ENCODE data around the gene TMIGD3.

TMIGD3 gene

DNA sequence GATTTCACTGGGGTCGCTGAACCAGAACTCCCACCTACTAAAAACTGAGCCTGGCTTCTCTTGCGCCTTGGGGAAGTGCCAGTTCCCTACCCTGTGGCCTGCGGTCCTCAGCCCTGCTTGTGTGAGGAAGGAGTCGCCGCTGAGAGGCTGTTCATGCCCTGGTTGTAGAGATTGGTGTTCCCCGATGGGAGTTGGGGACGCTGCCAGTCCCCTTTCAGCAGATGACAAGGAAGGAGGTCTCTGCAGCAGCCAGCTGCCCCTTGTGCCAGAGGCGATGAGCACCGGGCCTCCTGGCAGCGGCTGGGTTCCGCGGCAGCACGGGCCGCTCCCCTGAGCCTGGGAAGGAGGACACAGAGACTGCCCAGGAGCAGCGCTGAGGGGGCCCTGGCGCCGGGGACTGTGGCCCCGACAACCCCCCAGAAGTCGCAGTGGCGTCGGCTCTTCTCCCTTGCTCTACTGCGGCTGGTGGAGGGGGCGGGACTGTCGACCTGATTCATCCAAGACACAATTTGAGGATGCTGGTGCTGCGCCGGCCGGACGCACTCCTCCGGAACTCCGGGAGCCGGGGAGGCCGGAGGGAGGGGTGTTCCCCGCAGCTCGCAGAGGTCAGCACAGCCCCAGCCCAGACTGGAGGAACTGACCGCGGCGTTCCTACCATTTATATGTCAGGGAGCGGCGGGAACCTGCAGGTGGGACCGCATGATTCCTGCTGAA, 12.0 kb upstream of the TMIGD3 start:
- Mint-ChIP-seq H3K4me3 (peak overlapping the region; percentile 55), H3K4me1 (ENCODE audit: low read depth) (peaks cover 43% of the 10 kb centered on the region), H3K27ac (peak overlapping the region; percentile 49), H3K36me3 (ENCODE audit: low read depth) (no peaks in the 10 kb centered on the region), H3K27me3 (ENCODE audit: low read depth) (no peaks in the 10 kb centered on the region), H3K9me3 (no peaks in the 10 kb centered on the region)
- DNase-seq (ENCODE audit: low spot score), result no peak

DNA sequence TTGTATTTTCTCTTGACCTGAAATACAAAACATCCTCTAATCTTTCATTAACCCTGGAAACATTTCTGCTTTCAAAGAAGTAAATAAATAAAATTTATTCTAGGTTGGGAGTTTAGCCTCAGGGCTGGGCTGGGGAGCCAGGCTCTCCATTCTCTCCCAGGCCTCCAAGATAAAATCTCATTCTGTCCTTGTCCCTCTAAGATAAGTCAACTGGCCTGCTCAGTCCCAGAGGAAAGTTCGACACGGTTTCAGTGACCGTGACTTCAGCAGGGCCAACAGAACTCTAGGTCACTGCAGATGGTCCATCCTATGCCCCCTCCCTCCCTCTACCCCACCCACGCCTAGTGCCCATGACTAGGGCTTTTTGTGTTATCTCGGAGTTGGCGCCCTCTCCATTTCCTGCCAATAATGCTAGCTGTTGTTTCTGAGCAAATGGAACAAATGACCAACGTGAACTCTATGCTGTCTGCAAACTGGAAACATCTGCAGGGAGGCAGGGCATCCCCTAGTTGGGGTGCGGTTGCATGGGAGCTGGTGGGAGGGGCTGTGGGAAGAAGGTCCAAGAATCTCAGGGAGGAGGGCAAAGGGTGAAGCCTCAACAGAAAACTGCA, 10.1 kb upstream of the TMIGD3 start:
- no peaks in the 10 kb centered on the region for H3K36me3 Mint-ChIP-seq (ENCODE audit: low read depth)
- H3K27ac Mint-ChIP-seq, result peak overlapping the region; percentile 66
- H3K4me1 Mint-ChIP-seq (ENCODE audit: low read depth), result peaks cover 43% of the 10 kb centered on the region
- no peak for DNase-seq (ENCODE audit: low spot score)
- H3K9me3 Mint-ChIP-seq, result no peaks in the 10 kb centered on the region
- no peaks in the 10 kb centered on the region for H3K27me3 Mint-ChIP-seq (ENCODE audit: low read depth)
- H3K4me3 Mint-ChIP-seq, result no peak overlapping the region

DNA sequence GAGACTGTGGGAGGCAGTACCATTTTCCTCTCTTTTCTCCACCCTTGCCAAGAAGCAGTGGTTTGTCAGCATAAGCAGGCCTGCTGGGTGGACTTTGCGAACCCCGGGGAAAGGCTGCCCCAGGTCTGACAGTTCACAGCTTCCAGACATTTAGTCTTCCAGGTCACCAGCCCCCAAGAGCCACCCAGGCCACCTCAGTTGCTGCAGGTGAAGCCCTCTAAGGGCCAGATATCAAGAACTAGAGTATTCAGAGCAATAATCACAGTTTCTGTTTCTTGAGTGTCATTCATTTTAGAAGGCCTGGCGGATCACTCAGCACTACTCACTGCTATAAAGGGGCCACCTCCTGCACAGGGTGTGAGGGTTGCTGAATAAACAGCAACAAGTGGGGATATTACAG, 9.5 kb upstream of the TMIGD3 start:
- Mint-ChIP-seq H3K4me1 (ENCODE audit: low read depth) (peaks cover 42% of the 10 kb centered on the region), H3K4me3 (no peak overlapping the region), H3K27ac (no peak overlapping the region), H3K9me3 (no peaks in the 10 kb centered on the region), H3K27me3 (ENCODE audit: low read depth) (no peaks in the 10 kb centered on the region), H3K36me3 (ENCODE audit: low read depth) (no peaks in the 10 kb centered on the region)
- DNase-seq (ENCODE audit: low spot score), result no peak

DNA sequence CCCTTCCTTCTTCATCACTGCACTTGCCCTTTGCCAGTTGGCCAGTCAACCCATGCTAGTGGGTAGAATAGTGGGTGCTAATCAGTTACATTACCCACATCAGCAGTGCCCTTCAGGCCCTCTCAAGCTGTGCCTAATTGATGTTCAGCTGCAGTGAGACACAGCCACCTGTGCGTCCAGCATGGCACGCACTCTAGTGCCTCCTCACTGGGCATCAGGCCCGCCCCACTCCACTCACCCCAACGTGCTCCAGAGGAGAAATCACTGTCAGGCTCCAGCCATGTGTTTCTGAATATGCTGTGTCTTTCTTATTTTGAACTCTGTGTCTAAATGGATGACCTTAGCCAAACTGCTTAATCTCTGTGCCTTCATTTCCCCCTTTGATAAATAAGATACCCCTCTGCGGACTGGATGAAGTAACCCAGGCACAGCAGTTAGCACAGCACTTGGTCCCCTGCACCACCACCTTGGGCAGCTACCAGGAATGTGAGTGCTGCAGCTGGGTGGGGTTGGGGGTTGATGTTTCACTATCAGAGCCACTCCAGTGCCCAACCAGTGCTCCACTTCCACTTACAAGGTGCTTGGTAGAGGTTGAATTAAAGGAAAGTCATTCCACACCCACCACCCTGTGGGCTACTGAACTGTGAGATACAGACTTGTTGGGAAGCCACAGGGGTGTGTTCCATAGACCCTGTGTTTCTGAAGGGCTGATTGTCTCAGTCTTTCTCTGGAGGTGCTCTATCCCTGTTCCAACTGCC, 8.9 kb upstream of the TMIGD3 start:
- Mint-ChIP-seq H3K4me3 (no peak overlapping the region), H3K27ac (peak overlapping the region; percentile 53), H3K4me1 (ENCODE audit: low read depth) (peaks cover 40% of the 10 kb centered on the region), H3K27me3 (ENCODE audit: low read depth) (no peaks in the 10 kb centered on the region), H3K36me3 (ENCODE audit: low read depth) (no peaks in the 10 kb centered on the region), H3K9me3 (no peaks in the 10 kb centered on the region)
- DNase-seq (ENCODE audit: low spot score), result no peak

DNA sequence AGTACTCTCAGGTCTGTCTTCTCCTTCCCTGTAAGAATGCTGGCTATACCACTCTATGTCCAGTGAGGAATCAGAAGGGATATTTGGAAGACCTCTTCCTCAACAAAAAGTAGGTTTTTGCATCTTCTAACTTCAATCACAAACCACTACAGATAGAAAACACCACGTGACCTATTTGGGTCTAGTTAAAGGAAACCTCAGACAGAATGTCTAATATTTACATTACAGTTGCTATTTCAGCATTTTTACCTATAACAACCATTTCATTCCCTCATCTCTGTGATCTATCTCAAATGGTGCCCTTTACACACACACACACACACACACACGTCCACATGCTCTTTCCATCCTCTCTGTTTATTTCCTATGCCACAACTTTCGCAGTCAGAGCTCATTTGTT, 7.9 kb upstream of the TMIGD3 start:
- H3K4me1 Mint-ChIP-seq (ENCODE audit: low read depth), result peaks cover 36% of the 10 kb centered on the region

DNA sequence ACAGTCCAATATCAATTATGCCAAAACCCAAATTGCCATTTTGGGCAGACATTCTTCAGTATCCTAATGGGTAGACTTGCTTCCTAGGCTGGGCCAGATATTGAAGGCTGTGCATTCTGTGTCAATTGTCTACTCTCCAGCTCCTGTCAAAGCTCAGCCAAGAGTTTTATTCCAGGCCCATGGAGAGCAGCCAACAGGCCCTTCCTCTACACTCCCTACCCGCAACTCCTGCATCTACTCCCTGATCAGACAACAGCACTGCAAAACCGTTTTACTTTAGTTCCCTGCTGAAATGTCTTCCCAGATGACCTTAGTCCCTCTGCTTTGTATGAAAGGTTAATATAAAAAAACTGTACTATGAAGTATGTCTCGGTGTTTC, 6.6 kb upstream of the TMIGD3 start:
- Mint-ChIP-seq H3K27ac (no peak overlapping the region), H3K4me1 (ENCODE audit: low read depth) (peaks cover 43% of the 10 kb centered on the region), H3K9me3 (no peaks in the 10 kb centered on the region), H3K36me3 (ENCODE audit: low read depth) (no peaks in the 10 kb centered on the region), H3K4me3 (no peak overlapping the region), H3K27me3 (ENCODE audit: low read depth) (no peaks in the 10 kb centered on the region)
- DNase-seq (ENCODE audit: low spot score), result no peak

More for the DNA sequence above, 7.9 kb upstream of the TMIGD3 start:
- Mint-ChIP-seq H3K4me3 (no peak overlapping the region), H3K9me3 (no peaks in the 10 kb centered on the region), H3K27ac (no peak overlapping the region), H3K36me3 (ENCODE audit: low read depth) (no peaks in the 10 kb centered on the region), H3K27me3 (ENCODE audit: low read depth) (no peaks in the 10 kb centered on the region)
- no peak for DNase-seq (ENCODE audit: low spot score)

DNA sequence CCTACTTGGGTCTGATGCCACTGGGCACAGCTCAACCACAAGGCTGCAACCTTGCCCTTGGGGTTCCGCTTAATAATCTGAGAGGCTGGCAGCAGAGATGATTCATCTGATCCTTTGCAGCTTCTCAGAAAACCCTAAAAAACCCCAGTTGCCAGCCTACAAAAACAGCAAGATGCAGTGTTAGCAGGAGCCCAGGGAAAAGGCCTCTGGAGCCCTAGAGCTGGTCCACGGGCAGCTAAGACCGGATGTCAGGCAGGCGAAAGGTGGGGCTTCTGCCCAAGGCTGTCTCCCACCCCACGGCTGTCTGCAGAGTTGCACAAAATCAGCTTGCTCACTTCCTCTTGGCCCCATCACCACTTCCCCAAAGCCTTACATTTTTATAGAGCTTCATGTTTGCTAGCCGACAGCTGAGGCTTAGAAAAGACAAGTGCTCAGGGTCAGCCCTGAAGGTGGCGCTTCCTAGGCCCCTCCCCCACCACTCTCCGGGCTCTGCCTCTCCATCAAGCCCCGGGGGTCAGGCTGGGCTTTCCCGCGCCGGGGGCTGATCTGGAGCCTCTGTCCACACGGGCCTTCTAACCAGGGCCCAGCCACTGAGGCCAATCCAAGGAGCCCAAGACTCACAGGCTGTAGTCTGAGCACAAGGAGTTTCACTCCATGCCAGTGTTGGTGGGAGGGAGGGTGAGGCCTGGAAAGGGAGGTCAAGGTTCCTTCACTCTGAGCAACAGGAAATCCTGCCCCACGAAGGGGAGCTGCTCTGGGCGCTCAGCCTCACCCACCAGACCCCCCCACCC, 4.2 kb upstream of the TMIGD3 start:
- peak; percentile 68 for DNase-seq (ENCODE audit: low spot score)
- Mint-ChIP-seq H3K4me3 (peak overlapping the region; percentile 64), H3K36me3 (ENCODE audit: low read depth) (no peaks in the 10 kb centered on the region), H3K4me1 (ENCODE audit: low read depth) (peaks cover 56% of the 10 kb centered on the region), H3K9me3 (no peaks in the 10 kb centered on the region), H3K27me3 (ENCODE audit: low read depth) (no peaks in the 10 kb centered on the region), H3K27ac (peak overlapping the region; percentile 87)

DNA sequence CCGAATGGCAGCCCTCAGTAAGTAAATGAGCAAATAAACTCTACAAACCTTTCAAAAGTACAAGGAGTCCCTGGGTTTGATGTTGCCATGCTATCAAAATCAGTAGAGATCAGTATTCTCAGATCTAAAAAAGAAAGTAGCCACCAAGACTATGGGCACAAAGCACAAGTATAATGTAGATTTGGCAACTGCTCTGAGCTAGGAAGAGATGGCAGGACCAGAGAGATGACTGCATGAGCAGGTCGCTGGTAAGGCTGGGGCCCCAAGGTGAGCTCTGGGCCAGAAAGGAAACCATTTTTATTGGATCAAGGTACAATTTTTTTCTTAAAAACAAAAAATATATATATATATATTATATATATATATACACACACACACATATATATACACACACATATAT, 3.1 kb upstream of the TMIGD3 start:
- no peaks in the 10 kb centered on the region for H3K9me3 Mint-ChIP-seq
- H3K27me3 Mint-ChIP-seq (ENCODE audit: low read depth), result no peaks in the 10 kb centered on the region
- H3K36me3 Mint-ChIP-seq (ENCODE audit: low read depth), result no peaks in the 10 kb centered on the region
- H3K4me1 Mint-ChIP-seq (ENCODE audit: low read depth), result peaks cover 60% of the 10 kb centered on the region
- H3K4me3 Mint-ChIP-seq, result no peak overlapping the region
- DNase-seq (ENCODE audit: low spot score), result no peak
- peak overlapping the region; percentile 76 for H3K27ac Mint-ChIP-seq

DNA sequence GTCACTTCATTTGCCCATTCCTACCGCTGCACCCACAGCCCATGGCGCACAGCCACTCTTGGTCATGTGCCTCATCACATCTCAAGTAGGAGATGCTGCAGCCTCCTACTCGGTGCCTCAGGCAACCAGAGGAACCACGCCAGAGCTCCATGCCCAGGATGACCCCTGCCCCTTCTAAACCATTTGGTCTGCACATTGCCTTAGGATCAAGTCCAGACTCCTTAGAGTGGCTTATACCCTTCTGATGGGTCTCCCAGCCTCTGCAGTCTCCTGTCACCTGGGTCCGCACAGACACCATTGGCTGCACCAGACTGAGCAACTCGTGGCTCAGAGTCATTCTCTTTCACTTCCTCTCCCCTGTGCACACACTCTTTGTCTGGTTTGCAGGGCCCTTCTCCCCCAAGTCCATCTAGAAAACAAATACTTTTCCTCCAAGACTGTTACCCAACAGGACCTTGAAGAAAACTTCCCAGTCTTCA, 2.2 kb upstream of the TMIGD3 start:
- H3K9me3 Mint-ChIP-seq, result no peaks in the 10 kb centered on the region
- no peaks in the 10 kb centered on the region for H3K27me3 Mint-ChIP-seq (ENCODE audit: low read depth)
- H3K4me1 Mint-ChIP-seq (ENCODE audit: low read depth), result peaks cover 69% of the 10 kb centered on the region
- no peak for DNase-seq (ENCODE audit: low spot score)
- peak overlapping the region; percentile 37 for H3K4me3 Mint-ChIP-seq
- no peaks in the 10 kb centered on the region for H3K36me3 Mint-ChIP-seq (ENCODE audit: low read depth)
- peak overlapping the region; percentile 76 for H3K27ac Mint-ChIP-seq

DNA sequence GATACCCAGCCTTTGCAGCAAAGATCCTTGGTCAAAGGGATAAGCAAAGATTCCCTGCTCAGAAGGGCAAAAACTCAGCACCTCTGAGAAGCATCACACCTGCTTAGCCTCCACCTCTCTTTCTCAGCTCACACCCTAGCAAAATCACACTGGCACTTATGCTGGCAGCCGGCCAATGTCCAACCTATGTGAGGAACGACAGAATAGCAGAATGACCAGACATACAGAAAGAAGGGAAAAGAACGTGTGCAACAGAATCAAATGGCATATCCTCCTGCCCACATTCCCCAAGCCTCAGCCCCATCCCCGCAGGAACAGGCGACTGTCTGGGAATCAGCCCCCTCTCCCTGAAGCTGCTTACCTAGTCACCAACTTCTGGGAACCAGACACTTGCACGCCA, 664 bp upstream of the TMIGD3 start:
- peak overlapping the region; percentile 74 for H3K4me3 Mint-ChIP-seq
- H3K4me1 Mint-ChIP-seq (ENCODE audit: low read depth), result peaks cover 66% of the 10 kb centered on the region
- H3K27ac Mint-ChIP-seq, result no peak overlapping the region

DNA sequence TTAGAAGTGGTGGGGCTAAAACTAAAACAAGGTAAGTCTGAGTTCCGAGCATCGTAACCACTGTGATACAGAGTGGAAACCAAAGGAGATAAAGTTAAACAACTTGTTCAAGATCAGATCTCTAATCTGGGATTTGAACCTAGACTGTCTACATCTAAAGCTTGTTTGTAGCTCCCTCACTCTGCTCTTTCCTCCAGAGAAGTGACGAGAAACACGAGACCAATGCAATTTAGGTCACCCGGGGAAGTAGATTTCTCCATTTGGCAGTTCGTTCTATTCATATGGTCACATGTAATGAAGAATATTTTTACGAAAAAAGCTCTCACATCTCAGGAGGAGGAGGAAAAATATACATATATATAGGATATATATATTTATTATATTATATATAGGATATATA, 1.8 kb downstream of the TMIGD3 start:
- Mint-ChIP-seq H3K27me3 (ENCODE audit: low read depth) (no peaks in the 10 kb centered on the region), H3K4me3 (no peak overlapping the region), H3K27ac (no peak overlapping the region), H3K36me3 (ENCODE audit: low read depth) (peaks cover 7% of the 10 kb centered on the region), H3K9me3 (peaks cover 10% of the 10 kb centered on the region), H3K4me1 (ENCODE audit: low read depth) (peaks cover 62% of the 10 kb centered on the region)
- DNase-seq (ENCODE audit: low spot score), result no peak

More for the DNA sequence above, 664 bp upstream of the TMIGD3 start:
- no peaks in the 10 kb centered on the region for H3K9me3 Mint-ChIP-seq
- no peak for DNase-seq (ENCODE audit: low spot score)
- no peaks in the 10 kb centered on the region for H3K27me3 Mint-ChIP-seq (ENCODE audit: low read depth)
- no peaks in the 10 kb centered on the region for H3K36me3 Mint-ChIP-seq (ENCODE audit: low read depth)

DNA sequence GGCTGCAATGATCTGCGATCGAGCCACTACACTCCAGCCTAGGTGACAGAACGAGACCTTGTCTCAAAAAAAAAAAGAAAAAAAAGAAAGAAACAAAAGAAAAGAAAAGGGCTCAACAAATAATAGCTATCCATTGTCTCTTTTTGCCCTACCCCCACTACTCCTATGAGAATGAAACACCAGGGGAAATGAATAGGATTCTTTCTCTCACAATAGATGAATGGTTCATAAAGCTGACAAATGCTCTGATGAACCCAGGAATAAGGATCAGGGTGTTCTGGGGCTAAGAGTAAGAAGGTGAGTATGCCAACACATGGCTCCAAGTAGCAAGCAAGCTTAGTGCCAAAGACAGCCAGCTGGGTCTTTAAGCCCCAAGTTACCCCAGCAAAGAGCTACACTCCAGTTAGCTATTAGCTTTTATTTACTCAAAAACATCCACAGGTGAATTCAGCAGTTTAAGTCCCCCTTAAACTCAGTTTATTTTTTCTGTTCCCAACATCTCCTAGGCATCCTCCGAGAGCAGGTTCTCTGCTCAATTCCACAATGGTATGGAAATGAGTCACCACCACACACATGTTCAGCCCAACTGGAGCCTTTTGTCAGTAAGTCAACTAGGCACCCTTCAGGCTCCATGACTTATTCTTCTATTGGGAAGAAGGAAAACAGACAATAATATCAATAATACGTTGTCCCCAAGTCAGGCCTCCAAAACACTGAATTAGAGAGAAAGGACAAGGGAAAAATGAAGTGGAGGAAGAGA, 4.2 kb downstream of the TMIGD3 start:
- H3K4me1 Mint-ChIP-seq (ENCODE audit: low read depth), result peaks cover 41% of the 10 kb centered on the region
- peaks cover 31% of the 10 kb centered on the region for H3K9me3 Mint-ChIP-seq
- no peaks in the 10 kb centered on the region for H3K27me3 Mint-ChIP-seq (ENCODE audit: low read depth)
- H3K36me3 Mint-ChIP-seq (ENCODE audit: low read depth), result peaks cover 16% of the 10 kb centered on the region
- H3K4me3 Mint-ChIP-seq, result no peak overlapping the region
- no peak overlapping the region for H3K27ac Mint-ChIP-seq
- no peak for DNase-seq (ENCODE audit: low spot score)

DNA sequence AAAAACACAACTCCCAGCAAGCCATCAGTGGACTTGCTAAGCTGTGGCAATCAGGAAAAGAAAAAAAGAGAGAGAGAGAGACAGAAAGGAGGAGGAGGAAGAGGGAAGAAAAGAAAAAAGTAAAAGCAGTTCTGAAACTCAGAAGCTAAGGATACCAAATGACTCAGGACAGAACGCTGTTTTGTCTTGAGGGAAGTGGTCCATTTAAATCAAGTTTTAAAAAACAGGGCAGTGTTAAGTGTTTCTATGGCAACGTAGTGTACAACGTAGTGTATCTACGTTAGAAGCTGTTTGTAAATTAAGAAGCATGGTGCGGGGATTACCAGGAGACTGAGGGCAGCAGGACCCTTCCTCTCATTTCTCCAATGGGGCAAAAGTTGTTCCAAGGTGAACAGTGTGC, 5.8 kb downstream of the TMIGD3 start:
- H3K36me3 Mint-ChIP-seq (ENCODE audit: low read depth), result peaks cover 16% of the 10 kb centered on the region
- peaks cover 32% of the 10 kb centered on the region for H3K9me3 Mint-ChIP-seq
- no peaks in the 10 kb centered on the region for H3K27me3 Mint-ChIP-seq (ENCODE audit: low read depth)
- peaks cover 27% of the 10 kb centered on the region for H3K4me1 Mint-ChIP-seq (ENCODE audit: low read depth)
- no peak for DNase-seq (ENCODE audit: low spot score)
- no peak overlapping the region for H3K27ac Mint-ChIP-seq
- no peak overlapping the region for H3K4me3 Mint-ChIP-seq
